HFFc6 (cell line): ENCODE measurements around the gene NUP93. TPM values are rescaled to one million over a fixed set of nuclear protein-coding genes. Genes with fewer than 3 reads are reported as not detected.

Source experiments
- DNase-seq: peaks from one replicate; pipeline ENCODE4 v3.0.0-alpha.2; 2018
- H3K27ac Mint-ChIP-seq: 2 replicates; pipeline ENCODE4 v1.8.0; 2020; ENCODE audit warnings: mild to moderate bottlenecking, mixed read lengths
- H3K27me3 Mint-ChIP-seq: 2 replicates; pipeline ENCODE4 v1.8.0; 2021; ENCODE audit warnings: mild to moderate bottlenecking, moderate library complexity, mixed read lengths; ENCODE audit not compliant: insufficient read depth
- H3K36me3 Mint-ChIP-seq: 2 replicates; pipeline ENCODE4 v1.8.0; 2021; ENCODE audit warnings: low read depth, mixed read lengths
- H3K4me1 Mint-ChIP-seq: 2 replicates; pipeline ENCODE4 v1.8.0; 2020; ENCODE audit warnings: low read depth, mixed read lengths
- H3K4me3 Mint-ChIP-seq: 2 replicates; pipeline ENCODE4 v1.8.0; 2020; ENCODE audit warnings: mild to moderate bottlenecking, moderate library complexity, mixed read lengths
- H3K9me3 Mint-ChIP-seq: 2 replicates; pipeline ENCODE4 v1.8.0; 2020; ENCODE audit warnings: mild to moderate bottlenecking, mixed read lengths
- total RNA-seq, 6 experiments: library from RNA; stranded (reverse); fragmentation: NEBNext Ultra II Directional; extraction: Animal tissue kit (Norgen Biotek cat#: 25700); gene quantifications; 2 replicates in 1 of 6; 3 replicates in 5 of 6; pipeline ENCODE4 v1.2.3, GENCODE V29; 2021
- TF ChIP-seq, protein P1 (sequence below): fragments of 200-600 bp; sonication (generic); IDR thresholded peaks from 2 replicates; pipeline ENCODE4 v1.5.0; 2021; ENCODE audit warnings: antibody characterized with exemption, mild to moderate bottlenecking

Gene NUP93
- total RNA-seq, 6 experiments from 2014 or later: 58.6 to 84.0 (median 78.8) TPM

DNA sequence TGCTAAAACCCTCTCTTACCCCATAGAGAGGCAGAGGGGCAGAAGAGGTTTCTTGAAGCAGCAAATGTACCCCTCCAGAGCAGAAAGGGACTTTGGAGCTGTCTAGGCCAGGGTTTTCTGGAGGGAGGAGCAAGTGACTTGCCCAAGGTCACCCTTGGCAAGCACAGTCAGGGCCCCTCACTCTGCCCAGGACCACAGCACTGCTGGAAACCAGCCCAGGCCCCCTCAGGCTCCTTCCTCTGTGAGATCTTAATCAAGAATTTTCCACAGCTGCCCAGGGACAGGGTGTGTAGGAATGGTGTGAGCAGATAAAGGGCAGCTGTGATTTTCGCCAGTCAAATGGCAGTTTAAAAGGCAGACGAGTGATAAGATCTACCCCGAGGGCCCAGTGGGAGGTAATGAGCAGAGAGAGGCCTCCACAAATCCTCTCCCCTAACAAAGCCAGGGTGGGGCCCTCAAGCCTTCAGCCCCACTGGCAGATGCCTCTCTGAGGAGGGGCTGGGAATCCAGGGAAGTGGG, 131.2 kb downstream of the NUP93 start:
- no peak for DNase-seq
- H3K27ac Mint-ChIP-seq: no peak overlapping the region
- no peaks in the 10 kb centered on the region for H3K9me3 Mint-ChIP-seq
- peaks cover 7% of the 10 kb centered on the region for H3K27me3 Mint-ChIP-seq
- no peaks in the 10 kb centered on the region for H3K36me3 Mint-ChIP-seq
- no peak overlapping the region for H3K4me3 Mint-ChIP-seq
- H3K4me1 Mint-ChIP-seq: peaks cover 7% of the 10 kb centered on the region
- TF ChIP-seq, protein P1, sequence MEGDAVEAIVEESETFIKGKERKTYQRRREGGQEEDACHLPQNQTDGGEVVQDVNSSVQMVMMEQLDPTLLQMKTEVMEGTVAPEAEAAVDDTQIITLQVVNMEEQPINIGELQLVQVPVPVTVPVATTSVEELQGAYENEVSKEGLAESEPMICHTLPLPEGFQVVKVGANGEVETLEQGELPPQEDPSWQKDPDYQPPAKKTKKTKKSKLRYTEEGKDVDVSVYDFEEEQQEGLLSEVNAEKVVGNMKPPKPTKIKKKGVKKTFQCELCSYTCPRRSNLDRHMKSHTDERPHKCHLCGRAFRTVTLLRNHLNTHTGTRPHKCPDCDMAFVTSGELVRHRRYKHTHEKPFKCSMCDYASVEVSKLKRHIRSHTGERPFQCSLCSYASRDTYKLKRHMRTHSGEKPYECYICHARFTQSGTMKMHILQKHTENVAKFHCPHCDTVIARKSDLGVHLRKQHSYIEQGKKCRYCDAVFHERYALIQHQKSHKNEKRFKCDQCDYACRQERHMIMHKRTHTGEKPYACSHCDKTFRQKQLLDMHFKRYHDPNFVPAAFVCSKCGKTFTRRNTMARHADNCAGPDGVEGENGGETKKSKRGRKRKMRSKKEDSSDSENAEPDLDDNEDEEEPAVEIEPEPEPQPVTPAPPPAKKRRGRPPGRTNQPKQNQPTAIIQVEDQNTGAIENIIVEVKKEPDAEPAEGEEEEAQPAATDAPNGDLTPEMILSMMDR: no peak

DNA sequence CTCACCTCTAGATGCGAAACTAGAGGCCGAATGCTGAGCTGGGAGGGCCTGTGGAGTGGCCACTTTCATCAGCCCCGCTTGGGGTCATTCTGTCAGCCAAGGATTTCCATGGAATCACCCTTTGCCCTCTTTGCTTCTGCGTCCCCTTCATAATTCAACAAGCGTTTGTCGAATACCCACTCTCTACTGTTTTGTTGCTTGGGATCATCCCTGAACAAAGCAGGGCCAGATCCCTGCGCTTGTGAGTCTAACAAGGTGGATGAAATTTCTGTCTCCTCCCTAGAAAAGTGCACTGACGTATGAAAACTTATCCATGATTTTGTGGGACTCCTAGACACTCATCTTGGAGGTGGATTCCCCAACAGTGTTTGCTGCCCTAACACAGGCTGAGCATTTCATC, 131.8 kb downstream of the NUP93 start:
- Mint-ChIP-seq H3K27me3 (peaks cover 7% of the 10 kb centered on the region), H3K4me1 (peaks cover 7% of the 10 kb centered on the region), H3K36me3 (no peaks in the 10 kb centered on the region), H3K9me3 (no peaks in the 10 kb centered on the region), H3K4me3 (no peak overlapping the region), H3K27ac (no peak overlapping the region)
- no peak for DNase-seq
- TF ChIP-seq, protein P1: no peak

DNA sequence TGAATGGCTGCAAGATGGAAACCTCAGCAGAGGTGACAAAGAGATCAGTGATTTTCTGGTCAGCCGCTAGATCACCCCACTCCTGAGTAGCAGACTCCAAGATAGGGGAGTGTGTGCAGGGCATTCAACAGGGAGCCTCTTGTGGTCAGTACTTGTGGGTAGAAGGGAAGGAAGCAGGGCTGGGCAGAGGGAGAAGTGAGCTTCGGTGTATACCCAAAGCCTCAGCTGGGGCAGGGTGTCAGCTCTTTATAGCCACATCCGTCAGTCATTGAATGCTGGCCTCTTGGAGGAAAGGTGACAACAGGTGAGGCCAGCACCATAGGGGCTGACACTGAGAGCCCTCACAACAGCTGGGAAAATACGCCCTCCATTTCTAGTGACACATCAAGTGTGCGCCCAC, 132.8 kb downstream of the NUP93 start:
- TF ChIP-seq, protein P1: no peak
- Mint-ChIP-seq H3K9me3 (no peaks in the 10 kb centered on the region), H3K4me1 (peaks cover 13% of the 10 kb centered on the region), H3K27ac (no peak overlapping the region), H3K27me3 (peaks cover 7% of the 10 kb centered on the region), H3K4me3 (no peak overlapping the region), H3K36me3 (no peaks in the 10 kb centered on the region)
- DNase-seq: no peak

DNA sequence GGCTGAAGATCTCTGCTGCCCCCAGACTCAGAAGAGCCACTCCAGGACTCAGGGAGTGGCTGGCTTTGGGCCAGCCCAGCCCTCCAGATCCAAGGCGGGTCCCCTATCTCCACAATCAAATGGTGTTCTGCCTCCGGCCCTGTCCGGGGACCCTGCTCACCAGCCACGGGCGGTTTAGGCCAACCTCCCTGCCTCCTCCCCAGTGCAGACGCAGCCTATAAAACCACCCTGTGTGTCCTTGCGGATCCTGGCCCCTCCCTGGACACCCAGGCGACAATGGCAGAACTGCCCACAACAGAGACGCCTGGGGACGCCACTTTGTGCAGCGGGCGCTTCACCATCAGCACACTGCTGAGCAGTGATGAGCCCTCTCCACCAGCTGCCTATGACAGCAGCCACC, 135.0 kb downstream of the NUP93 start, which contains the start of gene SLC12A3:
SLC12A3 (plus strand) TSS at position 248 of the 400 bp plus-strand sequence; CDS start at position 277, 29 bp downstream.
- no peak for DNase-seq
- Mint-ChIP-seq H3K4me3 (no peak within 1 kb of the TSS), H3K27ac (no peak within 1 kb of the TSS), H3K9me3 (no peaks in the 10 kb centered on the region), H3K4me1 (peaks cover 13% of the 10 kb centered on the region), H3K36me3 (no peaks in the 10 kb centered on the region), H3K27me3 (peaks cover 2% of the 10 kb centered on the region)
- TF ChIP-seq, protein P1: no peak

DNA sequence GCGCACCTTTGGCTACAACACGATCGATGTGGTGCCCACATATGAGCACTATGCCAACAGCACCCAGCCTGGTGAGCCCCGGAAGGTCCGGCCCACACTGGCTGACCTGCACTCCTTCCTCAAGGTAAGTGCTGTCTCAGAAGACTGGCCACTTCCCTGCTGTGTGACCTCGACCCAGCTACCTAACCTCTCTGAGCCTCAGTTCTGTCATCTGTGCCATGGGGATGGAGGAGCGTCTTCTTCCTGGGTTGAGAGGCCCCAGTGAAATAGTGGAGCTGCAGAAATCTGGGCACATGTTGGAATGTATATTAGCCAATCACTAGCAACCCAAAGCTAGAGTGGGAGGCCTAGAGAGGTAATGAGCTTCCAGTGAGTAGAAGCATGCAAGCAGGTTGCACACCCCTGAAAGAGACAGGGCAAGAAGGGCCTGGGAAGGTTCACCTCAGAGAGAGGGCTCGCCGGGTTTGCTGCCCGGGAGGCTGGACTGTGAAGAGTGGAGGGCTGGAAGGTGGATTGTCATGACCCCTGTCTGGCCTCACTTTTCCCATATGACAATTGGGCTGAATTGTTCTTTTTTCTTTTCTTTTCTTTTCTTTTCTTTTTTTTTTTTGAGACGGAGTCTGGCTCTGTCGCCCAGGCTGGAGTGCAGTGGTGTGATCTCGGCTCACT, 135.6 kb downstream of the NUP93 start:
- Mint-ChIP-seq H3K9me3 (no peaks in the 10 kb centered on the region), H3K27me3 (peaks cover 2% of the 10 kb centered on the region), H3K27ac (no peak overlapping the region), H3K4me1 (peaks cover 13% of the 10 kb centered on the region), H3K36me3 (no peaks in the 10 kb centered on the region), H3K4me3 (no peak overlapping the region)
- DNase-seq: no peak
- TF ChIP-seq, protein P1: no peak
